Left colon (tissue), 2 donors: ENCODE measurements around the gene COL23A1. TPM values are rescaled to one million over a fixed set of nuclear protein-coding genes. Genes with fewer than 3 reads are reported as not detected.

Experiments used
- total RNA-seq, 2 donors: library from RNA; stranded (reverse); fragmentation: NEBNext Ultra II Directional; extraction: Animal tissue kit (Norgen Biotek cat#: 25700); gene quantifications; one replicate each; pipeline ENCODE4 v1.2.1, GENCODE V29; 2021
- donor health status: DM: no; HTN: no; CAD: no.
- donor health status: DM: yes; HTN: yes; CAD: no.

The COL23A1 gene
- total RNA-seq, 2 donors from 2014 or later: 0.09 to 0.73 TPM

Other genes starting within 250 kb of the COL23A1 start
- 10 to 100 TPM; 16.1 to 22.2 TPM for gene CLK4, start 36.7 kb upstream of the COL23A1 start, total RNA-seq
- gene ZNF354A, start 140.3 kb upstream of the COL23A1 start, total RNA-seq: 1 to 10 TPM; 8.3 to 9.7 TPM